Measurements from ENCODE around the gene PPP1R36. TPM values are rescaled to one million over a fixed set of nuclear protein-coding genes. Genes with fewer than 3 reads are reported as not detected.

PPP1R36 gene
- total and polyA plus RNA-seq, 2 donors (not counting 1 experiment from before 2014, with no cell fraction given): 0.87 to 1.3 TPM

DNA sequence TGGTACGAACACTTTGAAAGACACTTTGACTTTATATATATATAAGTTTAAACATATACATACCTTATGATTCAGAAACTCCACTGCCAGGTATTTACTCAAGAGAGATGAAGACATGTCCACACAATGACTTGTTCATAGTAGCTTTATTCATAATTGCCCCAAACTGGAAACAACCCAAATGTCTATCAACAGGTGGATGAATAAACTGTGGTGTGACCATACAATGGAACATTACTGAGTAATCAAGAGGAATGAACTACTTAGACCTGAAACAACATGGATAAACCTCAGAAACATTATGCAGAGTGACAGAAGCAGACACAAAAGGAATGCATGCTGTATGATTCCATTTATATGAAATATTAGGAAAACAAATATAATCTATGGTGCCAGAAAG lies 71.1 kb downstream of the PPP1R36 start:
- DNase-seq (ENCODE audit: low read depth in 2 of 2): peak in 1 of 2 donors; percentile 43
- TF ChIP-seq EZH2 (IDR thresholded peaks at IDR 0.05; ENCODE audit: low read length, missing control alignments): no peak
- TF ChIP-seq, protein P1, sequence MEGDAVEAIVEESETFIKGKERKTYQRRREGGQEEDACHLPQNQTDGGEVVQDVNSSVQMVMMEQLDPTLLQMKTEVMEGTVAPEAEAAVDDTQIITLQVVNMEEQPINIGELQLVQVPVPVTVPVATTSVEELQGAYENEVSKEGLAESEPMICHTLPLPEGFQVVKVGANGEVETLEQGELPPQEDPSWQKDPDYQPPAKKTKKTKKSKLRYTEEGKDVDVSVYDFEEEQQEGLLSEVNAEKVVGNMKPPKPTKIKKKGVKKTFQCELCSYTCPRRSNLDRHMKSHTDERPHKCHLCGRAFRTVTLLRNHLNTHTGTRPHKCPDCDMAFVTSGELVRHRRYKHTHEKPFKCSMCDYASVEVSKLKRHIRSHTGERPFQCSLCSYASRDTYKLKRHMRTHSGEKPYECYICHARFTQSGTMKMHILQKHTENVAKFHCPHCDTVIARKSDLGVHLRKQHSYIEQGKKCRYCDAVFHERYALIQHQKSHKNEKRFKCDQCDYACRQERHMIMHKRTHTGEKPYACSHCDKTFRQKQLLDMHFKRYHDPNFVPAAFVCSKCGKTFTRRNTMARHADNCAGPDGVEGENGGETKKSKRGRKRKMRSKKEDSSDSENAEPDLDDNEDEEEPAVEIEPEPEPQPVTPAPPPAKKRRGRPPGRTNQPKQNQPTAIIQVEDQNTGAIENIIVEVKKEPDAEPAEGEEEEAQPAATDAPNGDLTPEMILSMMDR (conservative IDR thresholded peaks at IDR 0.05 in 1 of 2, IDR thresholded peaks at IDR 0.05 in 1 of 2; ENCODE audit: low read depth in 1 of 2, low read length in 2 of 2): no peak
- no peak overlapping the region for H3K27ac ChIP-seq (ENCODE audit: insufficient read depth, low read length)
- H3K79me2 ChIP-seq (ENCODE audit: control insufficient read depth, insufficient read depth, low read length): no peaks in the 10 kb centered on the region
- no peak overlapping the region for H2AFZ ChIP-seq (ENCODE audit: low read length)
- H3K9me3 ChIP-seq (ENCODE audit: control insufficient read depth, insufficient read depth, low read depth, low read length): no peaks in the 10 kb centered on the region
- H3K9ac ChIP-seq (ENCODE audit: insufficient read depth, low read length): no peak overlapping the region
- no peak overlapping the region for H3K4me2 ChIP-seq (ENCODE audit: extremely low read depth, insufficient read depth, low read length)
- H4K20me1 ChIP-seq (ENCODE audit: control insufficient read depth, extremely low read depth, insufficient read depth, low read length): no peaks in the 10 kb centered on the region
- no peaks in the 10 kb centered on the region for H3K36me3 ChIP-seq (ENCODE audit: control insufficient read depth, insufficient read depth, low read length)
- H3K4me3 ChIP-seq (replicated peaks in 1 of 4; ENCODE audit: control extremely low read depth in 1 of 4, insufficient read depth in 1 of 4, low read depth in 3 of 4, low read length in 4 of 4): no peak overlapping the region
- H3K27me3 ChIP-seq (ENCODE audit: control insufficient read depth, insufficient read depth, low read length): no peaks in the 10 kb centered on the region
- H3K4me1 ChIP-seq (ENCODE audit: control insufficient read depth, extremely low read depth, insufficient read depth, low read length): no peaks in the 10 kb centered on the region

DNA sequence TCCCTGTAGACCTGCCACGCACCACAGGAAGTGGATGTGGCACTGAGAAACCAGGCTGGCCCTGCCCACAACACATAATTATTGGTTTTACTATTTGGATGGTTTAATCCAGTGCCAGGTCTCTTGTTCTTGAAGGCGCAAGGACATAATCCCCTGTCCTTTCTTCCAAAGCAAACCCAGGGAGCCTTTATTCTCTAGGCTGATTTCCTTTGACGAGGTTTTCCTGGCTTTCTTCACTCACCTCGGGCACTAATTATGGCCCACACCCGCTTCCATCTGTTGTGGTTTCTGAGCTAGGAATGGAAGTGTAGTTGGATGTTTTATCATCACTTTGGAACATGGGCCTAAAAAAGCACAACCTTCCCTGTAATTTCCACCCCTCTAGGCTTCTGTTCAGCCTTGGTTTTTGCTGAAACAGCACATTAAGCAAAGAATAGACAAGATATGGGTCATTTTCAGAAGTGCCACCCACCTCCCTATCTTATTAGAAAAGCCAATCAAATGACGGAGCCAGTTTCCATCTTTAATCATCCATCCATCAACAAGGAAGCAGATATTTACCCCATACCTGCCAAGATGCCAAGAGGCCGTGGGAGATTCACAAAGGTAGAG lies 73.9 kb downstream of the PPP1R36 start:
- Histone ChIP-seq H3K9ac (ENCODE audit: insufficient read depth, low read length) (no peak overlapping the region), H3K79me2 (ENCODE audit: control insufficient read depth, insufficient read depth, low read length) (no peaks in the 10 kb centered on the region), H3K27me3 (ENCODE audit: control insufficient read depth, insufficient read depth, low read length) (no peaks in the 10 kb centered on the region), H3K9me3 (ENCODE audit: control insufficient read depth, insufficient read depth, low read depth, low read length) (no peaks in the 10 kb centered on the region), H3K36me3 (ENCODE audit: control insufficient read depth, insufficient read depth, low read length) (no peaks in the 10 kb centered on the region), H3K4me3 (replicated peaks in 1 of 4; ENCODE audit: control extremely low read depth in 1 of 4, insufficient read depth in 1 of 4, low read depth in 3 of 4, low read length in 4 of 4) (no peak overlapping the region), H4K20me1 (ENCODE audit: control insufficient read depth, extremely low read depth, insufficient read depth, low read length) (no peaks in the 10 kb centered on the region), H3K4me2 (ENCODE audit: extremely low read depth, insufficient read depth, low read length) (no peak overlapping the region), H3K4me1 (ENCODE audit: control insufficient read depth, extremely low read depth, insufficient read depth, low read length) (peaks cover 8% of the 10 kb centered on the region), H2AFZ (ENCODE audit: low read length) (no peak overlapping the region), H3K27ac (ENCODE audit: insufficient read depth, low read length) (no peak overlapping the region)
- TF ChIP-seq, protein P1 (conservative IDR thresholded peaks at IDR 0.05 in 1 of 2, IDR thresholded peaks at IDR 0.05 in 1 of 2; ENCODE audit: low read depth in 1 of 2, low read length in 2 of 2): no peak
- TF ChIP-seq EZH2 (IDR thresholded peaks at IDR 0.05; ENCODE audit: low read length, missing control alignments): no peak
- DNase-seq (ENCODE audit: low read depth in 2 of 2): no peak

DNA sequence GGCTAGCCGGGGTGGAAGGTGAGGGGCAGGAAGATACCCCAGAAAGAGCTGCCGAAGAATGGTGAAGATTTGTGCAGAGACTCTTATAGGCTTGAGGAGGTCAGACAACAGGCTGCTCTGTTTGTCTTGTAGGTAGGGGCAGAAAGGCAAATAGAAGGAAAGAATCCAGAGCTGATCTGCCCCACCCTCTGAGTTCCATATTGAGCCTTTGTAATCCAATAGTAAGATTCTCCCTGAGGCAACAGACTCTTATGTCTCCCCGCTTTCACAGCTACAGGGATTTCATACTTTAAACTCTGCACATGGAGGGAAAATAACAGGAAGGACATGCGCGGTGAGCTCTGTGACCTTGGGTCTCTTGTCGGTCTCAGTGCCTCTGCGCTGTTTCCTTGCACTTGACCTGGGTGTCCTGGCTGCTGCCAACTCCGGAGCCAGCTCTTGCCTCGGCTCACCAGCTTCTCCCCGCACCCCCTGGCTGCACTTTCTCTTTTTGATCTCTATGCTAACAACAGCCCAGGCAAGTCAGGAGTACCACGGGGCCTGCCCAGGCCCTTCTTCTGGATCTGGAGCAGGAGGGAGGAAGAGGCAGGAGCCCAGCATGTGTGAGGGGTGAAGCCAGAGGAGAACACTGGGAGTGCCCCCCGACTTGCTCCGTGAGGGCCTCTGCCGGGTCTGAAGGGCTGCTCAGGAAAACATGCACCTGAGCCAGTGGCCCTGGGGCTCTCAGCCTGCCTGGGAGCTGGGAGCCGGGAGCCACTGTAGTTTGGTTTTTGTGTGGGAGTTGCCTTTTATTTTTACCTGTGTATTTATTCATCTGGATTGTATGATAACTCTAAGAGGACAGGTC lies 75.8 kb downstream of the PPP1R36 start:
- Histone ChIP-seq H4K20me1 (ENCODE audit: control insufficient read depth, extremely low read depth, insufficient read depth, low read length) (no peaks in the 10 kb centered on the region), H3K4me2 (ENCODE audit: extremely low read depth, insufficient read depth, low read length) (no peak overlapping the region), H3K9ac (ENCODE audit: insufficient read depth, low read length) (no peak overlapping the region), H3K4me1 (ENCODE audit: control insufficient read depth, extremely low read depth, insufficient read depth, low read length) (peaks cover 9% of the 10 kb centered on the region), H3K27me3 (ENCODE audit: control insufficient read depth, insufficient read depth, low read length) (no peaks in the 10 kb centered on the region), H3K4me3 (replicated peaks in 1 of 4; ENCODE audit: control extremely low read depth in 1 of 4, insufficient read depth in 1 of 4, low read depth in 3 of 4, low read length in 4 of 4) (no peak overlapping the region), H2AFZ (ENCODE audit: low read length) (no peak overlapping the region), H3K27ac (ENCODE audit: insufficient read depth, low read length) (no peak overlapping the region), H3K9me3 (ENCODE audit: control insufficient read depth, insufficient read depth, low read depth, low read length) (no peaks in the 10 kb centered on the region), H3K79me2 (ENCODE audit: control insufficient read depth, insufficient read depth, low read length) (no peaks in the 10 kb centered on the region), H3K36me3 (ENCODE audit: control insufficient read depth, insufficient read depth, low read length) (no peaks in the 10 kb centered on the region)
- TF ChIP-seq, protein P1 (conservative IDR thresholded peaks at IDR 0.05 in 1 of 2, IDR thresholded peaks at IDR 0.05 in 1 of 2; ENCODE audit: low read depth in 1 of 2, low read length in 2 of 2): no peak
- TF ChIP-seq EZH2 (IDR thresholded peaks at IDR 0.05; ENCODE audit: low read length, missing control alignments): no peak
- no peak for DNase-seq (ENCODE audit: low read depth in 2 of 2)

Measured in fibroblast of lung (primary cell).